Calu3 (cell line): Measurements from ENCODE around the gene CLDN10. TPM values are rescaled to one million over a fixed set of nuclear protein-coding genes. Genes with fewer than 3 reads are reported as not detected.

Experiments used
- BruUV-seq: library from RNA; stranded (reverse); fragments of 400-500 nt; replicated peaks from 2 replicates; lab custom pipeline; 2021; lab: Mats Ljungman, UMichigan
- CTCF ChIA-PET: fragments of 300-600 bp; sonication (Branson Sonifier 250); formaldehyde crosslinking; loops from one replicate; lab custom pipeline; 2022; ENCODE audit warnings: antibody characterized with exemption; lab: Charles Lee
- DNase-seq: peaks from one replicate; pipeline ENCODE4 v3.0.0; 2022
- H3K27ac Mint-ChIP-seq: one replicate; pipeline ENCODE4 v1.8.0; 2022; ENCODE audit warnings: mixed read lengths; ENCODE audit not compliant: unreplicated experiment
- H3K27me3 Mint-ChIP-seq: one replicate; pipeline ENCODE4 v1.8.0; 2022; ENCODE audit warnings: mixed read lengths; ENCODE audit not compliant: unreplicated experiment
- H3K36me3 Mint-ChIP-seq: one replicate; pipeline ENCODE4 v1.8.0; 2022; ENCODE audit warnings: mild to moderate bottlenecking, moderate library complexity, mixed read lengths; ENCODE audit not compliant: insufficient read depth, unreplicated experiment
- H3K4me1 Mint-ChIP-seq: one replicate; pipeline ENCODE4 v1.8.0; 2022; ENCODE audit warnings: mild to moderate bottlenecking, low read depth, mixed read lengths; ENCODE audit not compliant: unreplicated experiment
- H3K4me3 Mint-ChIP-seq: one replicate; pipeline ENCODE4 v1.8.0; 2022; ENCODE audit warnings: mild to moderate bottlenecking, low read depth, moderate library complexity, mixed read lengths; ENCODE audit not compliant: unreplicated experiment
- H3K9me3 Mint-ChIP-seq: one replicate; pipeline ENCODE4 v1.8.0; 2022; ENCODE audit warnings: low read depth, mixed read lengths; ENCODE audit not compliant: unreplicated experiment
- CTCF ChIP-seq: fragments of 200-600 bp; IDR thresholded peaks from one replicate; pipeline ENCODE4 v1.8.0; 2022; ENCODE audit warnings: antibody characterized with exemption; ENCODE audit not compliant: unreplicated experiment
- intact Hi-C: fragments of 100-400 bp; cut with micrococcal nuclease; formaldehyde crosslinking; loops from one replicate; pipeline ENCODE4 v1.10.0; 2022; ENCODE audit not compliant: unreplicated experiment
- total RNA-seq: library from RNA; stranded (reverse); gene quantifications from 2 replicates; pipeline ENCODE4 v1.2.3, GENCODE V29; 2022

Gene CLDN10
- total RNA-seq, 1 experiment from 2014 or later: 55.0 TPM

GRCh38 chr13:95507991-95508390, 44.5 kb upstream of the CLDN10 start:
- H3K9me3 Mint-ChIP-seq: no peaks in the 10 kb centered on the region
- BruUV-seq: no TSS peak
- H3K4me3 Mint-ChIP-seq: no peak overlapping the region
- H3K36me3 Mint-ChIP-seq: no peaks in the 10 kb centered on the region
- H3K27ac Mint-ChIP-seq: no peak overlapping the region
- CTCF ChIA-PET: no interaction called here
- no peaks in the 10 kb centered on the region for H3K4me1 Mint-ChIP-seq
- H3K27me3 Mint-ChIP-seq: no peaks in the 10 kb centered on the region
- intact Hi-C loops: no loop called here
- no peak for TF ChIP-seq CTCF
- no peak for DNase-seq

- no peak for TF ChIP-seq CTCF
Measured at GRCh38 chr13:95508996-95509395, 43.5 kb upstream of the CLDN10 start.

GRCh38 chr13:95509521-95510310, 42.8 kb upstream of the CLDN10 start:
- H3K27ac Mint-ChIP-seq: no peak overlapping the region
- H3K4me3 Mint-ChIP-seq: no peak overlapping the region
- TF ChIP-seq CTCF: no peak
- no peak for DNase-seq
- H3K27me3 Mint-ChIP-seq: no peaks in the 10 kb centered on the region
- BruUV-seq: no TSS peak
- H3K4me1 Mint-ChIP-seq: no peaks in the 10 kb centered on the region
- no peaks in the 10 kb centered on the region for H3K36me3 Mint-ChIP-seq
- intact Hi-C loops: no loop called here
- CTCF ChIA-PET: no interaction called here
- no peaks in the 10 kb centered on the region for H3K9me3 Mint-ChIP-seq

More at GRCh38 chr13:95508996-95509395, 43.5 kb upstream of the CLDN10 start:
- Mint-ChIP-seq H3K27ac (no peak overlapping the region), H3K9me3 (no peaks in the 10 kb centered on the region), H3K4me1 (no peaks in the 10 kb centered on the region), H3K4me3 (no peak overlapping the region), H3K27me3 (no peaks in the 10 kb centered on the region), H3K36me3 (no peaks in the 10 kb centered on the region)
- no peak for DNase-seq
- intact Hi-C loops: no loop called here
- no TSS peak for BruUV-seq
- CTCF ChIA-PET: no interaction called here

GRCh38 chr13:95510950-95511349, 41.6 kb upstream of the CLDN10 start:
- CTCF ChIA-PET: no interaction called here
- DNase-seq: no peak
- no peaks in the 10 kb centered on the region for H3K4me1 Mint-ChIP-seq
- H3K9me3 Mint-ChIP-seq: no peaks in the 10 kb centered on the region
- no peaks in the 10 kb centered on the region for H3K27me3 Mint-ChIP-seq
- no peak overlapping the region for H3K4me3 Mint-ChIP-seq
- no peak overlapping the region for H3K27ac Mint-ChIP-seq
- no TSS peak for BruUV-seq
- H3K36me3 Mint-ChIP-seq: no peaks in the 10 kb centered on the region
- intact Hi-C loops: no loop called here
- no peak for TF ChIP-seq CTCF
